HepG2 (cell line): ENCODE data around the gene BACH2. TPM values are rescaled to one million over a fixed set of nuclear protein-coding genes. Genes with fewer than 3 reads are reported as not detected.

ENCODE experiments used
- CCAR2 ChIP-seq: fragments of 200-400 bp; formaldehyde crosslinking; optimal IDR thresholded peaks from 2 replicates; pipeline ENCODE3; 2018; ENCODE audit warnings: low read depth, mild to moderate bottlenecking, low read length, moderate library complexity
- FIP1L1 ChIP-seq: fragments of 200-400 bp; formaldehyde crosslinking; IDR thresholded peaks from 2 replicates; pipeline ENCODE4 v1.6.1; 2018; ENCODE audit warnings: low read depth, mild to moderate bottlenecking, low read length, moderate library complexity, borderline replicate concordance; ENCODE audit not compliant: insufficient read depth
- FLYWCH1 ChIP-seq: sonication (generic); formaldehyde crosslinking; IDR thresholded peaks from 2 replicates; pipeline ENCODE4 v1.8.1; 2023; ENCODE audit warnings: mild to moderate bottlenecking, missing genetic modification reagents
- KIAA2018 ChIP-seq: sonication (generic); formaldehyde crosslinking; IDR thresholded peaks from 2 replicates; pipeline ENCODE4 v1.5.0; 2020; ENCODE audit warnings: mild to moderate bottlenecking, missing genetic modification reagents, borderline replicate concordance
- MAX ChIP-seq: IDR thresholded peaks from 2 replicates; pipeline ENCODE4 v1.6.1; 2012; ENCODE audit warnings: inconsistent platforms
- MIER2 ChIP-seq: IDR thresholded peaks from 2 replicates; pipeline ENCODE4 v1.6.1; 2016; ENCODE audit warnings: missing biosample characterization, missing genetic modification reagents
- MYPOP ChIP-seq: sonication (generic); formaldehyde crosslinking; IDR thresholded peaks from 2 replicates; pipeline ENCODE4 v1.8.1; 2023; ENCODE audit warnings: mild to moderate bottlenecking, moderate library complexity, missing genetic modification reagents
- SP1 ChIP-seq, 2 experiments: fragments of 450-650 bp in 1 of 2; sonication (generic) in 1 of 2; formaldehyde crosslinking in 1 of 2; IDR thresholded peaks; 2 replicates each; pipeline versions ENCODE4 v1.4.0 to v1.6.1; 2016 to 2020; ENCODE audit warnings: missing genetic modification reagents in 1 of 2
- THYN1 ChIP-seq: sonication (generic); formaldehyde crosslinking; IDR thresholded peaks from 2 replicates; pipeline ENCODE4 v1.8.1; 2023; ENCODE audit warnings: low read depth, mild to moderate bottlenecking, moderate library complexity, missing genetic modification reagents, borderline replicate concordance
- ZNF24 ChIP-seq: fragments of 450-650 bp; IDR thresholded peaks from 2 replicates; pipeline ENCODE4 v1.6.1; 2017; ENCODE audit warnings: antibody characterized with exemption, mild to moderate bottlenecking
- ZNF569 ChIP-seq: sonication (generic); formaldehyde crosslinking; IDR thresholded peaks from 2 replicates; pipeline ENCODE4 v1.5.0; 2020; ENCODE audit warnings: mild to moderate bottlenecking, missing genetic modification reagents, moderate library complexity, borderline replicate concordance
- ZNF879 ChIP-seq: sonication (generic); formaldehyde crosslinking; IDR thresholded peaks from 2 replicates; pipeline ENCODE4 v1.8.1; 2023; ENCODE audit warnings: missing genetic modification reagents
- polyA plus RNA-seq, 8 experiments: library from polyadenylated mRNA; depleted of rRNA in 3 of 8; stranded (reverse) in 7 of 8; unstranded in 1 of 8; fragments of >200 nt; fragmentation: Illumina TruSeq in 4 of 8; extraction: Trizol in 4 of 8; gene quantifications; 2 replicates each; pipeline versions ENCODE4 v1.2.1 to v1.2.3, GENCODE V29; 2011 to 2016; ENCODE audit warnings: low read depth in 4 of 8, missing spikeins in 1 of 8, mixed read lengths in 1 of 8; ENCODE audit not compliant: insufficient read depth in 1 of 8
- total RNA-seq, 5 experiments: library from RNA; depleted of rRNA; stranded (reverse); fragments of >200 nt; fragmentation: Illumina TruSeq; extraction: Trizol; gene quantifications; 2 replicates each; pipeline ENCODE4 v1.2.3, GENCODE V29; 2016; ENCODE audit warnings: low read depth in 1 of 5

The BACH2 gene
- total and polyA plus RNA-seq, 2 of the 13 experiments (the other 11 are each of a cell fraction or from before 2014, with no cell fraction given) = 0.01 TPM; not detected in 1

- TF ChIP-seq KIAA2018 (CRISPR knock-in tag) = no peak
- no peak for TF ChIP-seq CCAR2
- TF ChIP-seq FIP1L1 = no peak
- TF ChIP-seq FLYWCH1 = no peak
- TF ChIP-seq SP1 (IDR thresholded peaks at IDR 0.05) = no peak
- no peak for TF ChIP-seq SP1 (CRISPR knock-in tag; IDR thresholded peaks at IDR 0.05)
- no peak for TF ChIP-seq MYPOP (CRISPR knock-in tag)
- no peak for TF ChIP-seq ZNF569 (CRISPR knock-in tag)
- no peak for TF ChIP-seq ZNF879 (CRISPR knock-in tag)
- no peak for TF ChIP-seq MIER2 (CRISPR knock-in tag)
- no peak for TF ChIP-seq ZNF24
- no peak for TF ChIP-seq THYN1 (CRISPR knock-in tag)
- TF ChIP-seq MAX = no peak
Observed at GRCh38 chr6:90078513-90079289, 217.9 kb downstream of the BACH2 start (continued).
